PC-9 (cell line): ENCODE data around the gene CELF2.

Experiments used
- CTCF ChIP-seq: fragments of 200-600 bp; sonication (generic); conservative IDR thresholded peaks from 2 replicates; pipeline ENCODE4 v1.6.1; 2017; ENCODE audit warnings: mixed run types, antibody characterized with exemption, mild to moderate bottlenecking, moderate library complexity
- EZH2 ChIP-seq: fragments of 200-600 bp; sonication (generic); IDR thresholded peaks from 2 replicates; pipeline ENCODE4 v1.8.0; 2017; ENCODE audit warnings: antibody characterized with exemption, low read depth

GRCh38 chr10:11307004-11307403 lies 289.3 kb downstream of the CELF2 start:
- no peak for TF ChIP-seq CTCF
- no peak for TF ChIP-seq EZH2
